GM12873 (cell line): ENCODE data around the gene CABLES2.
A peak's percentile ranks its signal among the peaks of the same experiment; 100 is the strongest.

Source experiments
- CTCF ChIP-seq: IDR thresholded peaks from 2 replicates; pipeline ENCODE4 v1.5.1; 2012; ENCODE audit warnings: low read depth, mild to moderate bottlenecking, moderate library complexity, low read length, control low read depth; ENCODE audit not compliant: insufficient read depth; ENCODE audit errors: missing control alignments

The CABLES2 gene

GRCh38 chr20:62407221-62407992, at the start of gene CABLES2:
TSS of gene CABLES2 (minus strand) at chr20:62407285. CDS start at chr20:62407276, 9 bp downstream.
- TF ChIP-seq CTCF = peak; percentile 18

- no peak for TF ChIP-seq CTCF
Measured at GRCh38 chr20:62455929-62456328, 48.8 kb upstream of the CABLES2 start.

GRCh38 chr20:62454904-62455636, 48.0 kb upstream of the CABLES2 start:
- TF ChIP-seq CTCF = no peak

GRCh38 chr20:62453186-62453808, 46.2 kb upstream of the CABLES2 start:
- no peak for TF ChIP-seq CTCF

- TF ChIP-seq CTCF = no peak
Measured at GRCh38 chr20:62452475-62453095, 45.5 kb upstream of the CABLES2 start.

- no peak for TF ChIP-seq CTCF
Measured at GRCh38 chr20:62451970-62452369, 44.9 kb upstream of the CABLES2 start.
